ENCODE results near the gene PCDH7.
A peak's percentile ranks its signal among the peaks of the same experiment; 100 is the strongest.

PCDH7 gene

GRCh38 chr4:30769093-30769492 is 48.9 kb downstream of the PCDH7 start:
- no peak overlapping the region for H3K4me3 ChIP-seq (ENCODE audit: low read depth, low read length)
- DNase-seq (ENCODE audit: low read depth), result no peak

DNA sequence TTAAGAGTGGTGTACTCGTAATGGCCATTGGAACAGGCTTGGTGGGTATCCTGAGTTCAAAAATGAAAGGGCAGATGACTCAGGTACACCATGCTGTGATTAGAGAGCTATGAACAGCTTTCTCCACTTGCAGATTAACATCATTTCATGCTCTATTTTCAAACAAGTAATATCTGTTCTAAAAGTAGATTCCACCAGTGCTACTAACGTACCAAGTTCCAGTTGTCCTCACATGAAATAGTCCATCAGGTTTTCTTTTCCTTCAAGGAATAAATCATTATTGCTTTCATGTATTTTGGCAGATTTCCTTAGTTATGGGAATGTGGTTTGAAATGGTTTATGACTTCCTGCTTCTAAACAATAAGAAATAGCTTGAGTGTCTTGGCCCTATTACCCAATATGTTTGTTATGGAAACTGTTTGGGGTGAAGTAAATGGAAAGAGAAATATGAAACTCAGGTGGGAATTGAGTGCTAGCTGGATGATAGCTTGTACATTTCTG is 49.9 kb downstream of the PCDH7 start:
- no peak overlapping the region for H3K4me3 ChIP-seq (ENCODE audit: low read depth, low read length)
- peak; percentile 71 for DNase-seq (ENCODE audit: low read depth)

- DNase-seq (ENCODE audit: low read depth), result no peak
Measured at GRCh38 chr4:30770812-30771211, 50.6 kb downstream of the PCDH7 start.

DNA sequence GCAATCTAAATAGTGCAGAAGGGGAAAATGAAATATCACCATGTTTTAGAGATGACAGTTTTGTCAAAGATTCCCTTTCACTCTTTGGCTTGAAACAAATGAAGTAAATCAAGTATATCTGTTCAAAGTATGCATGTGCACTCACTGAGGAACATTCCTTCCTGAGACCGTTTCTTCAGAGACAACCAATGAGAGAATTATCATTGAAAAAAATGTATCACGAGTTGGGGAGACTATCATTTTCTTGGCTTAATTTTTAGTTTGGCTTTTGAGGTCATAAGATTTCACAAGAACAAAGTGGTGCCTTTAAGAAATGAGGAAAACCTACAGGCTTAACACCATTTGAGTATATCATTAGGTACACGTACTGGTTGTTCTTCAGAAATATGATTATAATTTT is 56.3 kb downstream of the PCDH7 start:
- DNase-seq (ENCODE audit: low read depth), result no peak
- no peak overlapping the region for H3K4me3 ChIP-seq (ENCODE audit: low read depth, low read length)

More at GRCh38 chr4:30770812-30771211, 50.6 kb downstream of the PCDH7 start:
- no peak overlapping the region for H3K4me3 ChIP-seq (ENCODE audit: low read depth, low read length)

DNA sequence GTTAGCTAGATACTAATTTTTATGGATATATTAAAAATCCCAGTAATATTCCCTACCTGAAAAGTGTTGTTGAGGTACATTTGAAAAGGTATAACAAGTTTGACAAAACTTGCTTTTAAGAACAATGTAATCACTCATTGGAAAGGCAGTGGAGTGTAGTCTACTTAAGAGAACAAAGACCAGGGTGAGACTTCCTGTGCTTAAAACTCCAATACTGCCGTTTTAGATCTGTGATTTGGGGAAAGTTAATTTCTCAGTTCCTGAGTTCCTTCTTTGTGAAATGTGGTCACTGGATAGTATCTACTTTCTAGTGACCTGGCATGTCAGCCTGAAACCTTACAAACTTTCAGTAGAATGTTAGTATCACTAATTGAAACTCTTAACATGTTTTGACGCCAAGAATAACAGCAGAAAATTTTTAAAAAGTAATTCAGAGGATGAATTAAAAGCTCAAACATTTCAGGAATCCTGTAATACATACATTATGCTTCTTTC is 56.8 kb downstream of the PCDH7 start:
- no peak overlapping the region for H3K4me3 ChIP-seq (ENCODE audit: low read depth, low read length)
- no peak for DNase-seq (ENCODE audit: low read depth)
